Liver (tissue), 9 donors: ENCODE results near the gene ING3. TPM values are rescaled to one million over a fixed set of nuclear protein-coding genes. Genes with fewer than 3 reads are reported as not detected.

Experiments used
- DNase-seq: peaks from one replicate; pipeline ENCODE4 v3.0.0-alpha.2; 2017; ENCODE audit warnings: low spot score
- H3K27ac ChIP-seq, 2 donors: one replicate each; pipeline ENCODE4 v1.7.0; 2013; ENCODE audit warnings: inconsistent platforms in 2 of 2, low read length in 2 of 2, control low read depth in 1 of 2, low read depth in 1 of 2, mild to moderate bottlenecking in 1 of 2
- H3K27me3 ChIP-seq, 4 donors: one replicate each; pipeline versions ENCODE4 v1.6.1 to v1.7.0; 2013; ENCODE audit warnings: low read length in 3 of 4, inconsistent platforms in 1 of 4, mild to moderate bottlenecking in 1 of 4, moderate library complexity in 1 of 4; ENCODE audit not compliant: control insufficient read depth in 4 of 4, insufficient read depth in 4 of 4
- H3K36me3 ChIP-seq, 4 donors: one replicate each; pipeline versions ENCODE4 v1.6.1 to v1.7.0; 2013; ENCODE audit warnings: low read length in 3 of 4, mild to moderate bottlenecking in 3 of 4, low read depth in 1 of 4, moderate library complexity in 1 of 4; ENCODE audit not compliant: control insufficient read depth in 4 of 4, insufficient read depth in 3 of 4
- H3K4me1 ChIP-seq, 4 donors: one replicate each; pipeline versions ENCODE4 v1.6.1 to v1.7.0; 2013; ENCODE audit warnings: low read length in 3 of 4, mild to moderate bottlenecking in 3 of 4, moderate library complexity in 1 of 4; ENCODE audit not compliant: control insufficient read depth in 4 of 4, insufficient read depth in 4 of 4
- H3K4me3 ChIP-seq, 3 donors: one replicate each; pipeline versions ENCODE4 v1.6.1 to v1.7.0; 2013; ENCODE audit warnings: low read length in 3 of 3, control low read depth in 1 of 3, low read depth in 1 of 3, mild to moderate bottlenecking in 1 of 3
- H3K9ac ChIP-seq, 2 donors: one replicate each; pipeline ENCODE4 v1.7.0; 2013; ENCODE audit warnings: low read length in 2 of 2, mild to moderate bottlenecking in 2 of 2, moderate library complexity in 2 of 2, control low read depth in 1 of 2, low read depth in 1 of 2
- H3K9me3 ChIP-seq, 4 donors: one replicate each; pipeline versions ENCODE4 v1.6.1 to v1.7.0; 2013; ENCODE audit warnings: low read length in 3 of 4; ENCODE audit not compliant: control insufficient read depth in 4 of 4
- ATF3 ChIP-seq: IDR thresholded peaks from 2 replicates; pipeline ENCODE4 v1.6.1; 2016; ENCODE audit warnings: antibody characterized with exemption
- CTCF ChIP-seq: fragments of 150-350 bp; IDR thresholded peaks from 2 replicates; pipeline ENCODE4 v1.5.1; 2017; ENCODE audit warnings: improper control_type of control experiment, low read depth, low read length; ENCODE audit not compliant: missing input control
- EGR1 ChIP-seq, 2 donors: IDR thresholded peaks; 2 replicates each; pipeline ENCODE4 v1.6.1; 2016 to 2018; ENCODE audit warnings: antibody characterized with exemption in 2 of 2, low read depth in 2 of 2
- FOXA1 ChIP-seq: IDR thresholded peaks from 2 replicates; pipeline ENCODE4 v1.6.1; 2016; ENCODE audit warnings: antibody characterized with exemption
- FOXA2 ChIP-seq: IDR thresholded peaks from 2 replicates; pipeline ENCODE4 v1.6.1; 2016; ENCODE audit warnings: antibody characterized with exemption
- GABPA ChIP-seq, 2 donors: IDR thresholded peaks in 1 of 2; conservative IDR thresholded peaks in 1 of 2; 2 replicates each; pipeline ENCODE4 v1.6.1; 2016; ENCODE audit warnings: antibody characterized with exemption in 2 of 2, mild to moderate bottlenecking in 1 of 2, moderate library complexity in 1 of 2
- HNF4A ChIP-seq, 2 donors: conservative IDR thresholded peaks; 2 replicates each; pipeline ENCODE4 v1.6.1; 2016; ENCODE audit warnings: antibody characterized with exemption in 2 of 2, mild to moderate bottlenecking in 2 of 2
- HNF4G ChIP-seq: IDR thresholded peaks from 2 replicates; pipeline ENCODE4 v1.6.1; 2016; ENCODE audit warnings: antibody characterized with exemption
- JUND ChIP-seq, 2 donors: IDR thresholded peaks; 2 replicates each; pipeline ENCODE4 v1.6.1; 2016; ENCODE audit warnings: antibody characterized with exemption in 2 of 2
- NR2F2 ChIP-seq: IDR thresholded peaks from 2 replicates; pipeline ENCODE4 v1.6.1; 2016; ENCODE audit warnings: antibody characterized with exemption
- RAD21 ChIP-seq, 2 donors: IDR thresholded peaks; 2 replicates each; pipeline ENCODE4 v1.6.1; 2016; ENCODE audit warnings: antibody characterized with exemption in 2 of 2, mild to moderate bottlenecking in 2 of 2
- RXRA ChIP-seq, 2 donors: IDR thresholded peaks; 2 replicates each; pipeline ENCODE4 v1.6.1; 2017 to 2018; ENCODE audit warnings: antibody characterized with exemption in 2 of 2, mild to moderate bottlenecking in 1 of 2
- SP1 ChIP-seq: IDR thresholded peaks from 2 replicates; pipeline ENCODE4 v1.6.1; 2018; ENCODE audit warnings: antibody characterized with exemption, mild to moderate bottlenecking
- TAF1 ChIP-seq: conservative IDR thresholded peaks from 2 replicates; pipeline ENCODE4 v1.6.1; 2016; ENCODE audit warnings: antibody characterized with exemption, mild to moderate bottlenecking
- WGBS: extraction: QIAGEN DNeasy Blood & Tissue Kit; methylation state at CpG from one replicate; pipeline ENCODE4 v1.1.7; 2013; 5-methylcytosine and 5-hydroxymethylcytosine counted together
- polyA plus RNA-seq, 2 donors: library from polyadenylated mRNA; stranded (reverse) in 1 of 2; unstranded in 1 of 2; fragments of 200-250 nt in 1 of 2; fragments of >200 nt in 1 of 2; fragmentation: Nextera tagmentation in 1 of 2; extraction: Ambion mirVana in 1 of 2; gene quantifications; one replicate each; pipeline versions ENCODE4 v1.2.1 to v1.2.3, GENCODE V29; 2013 to 2015
- total RNA-seq, 2 donors: library from RNA; depleted of rRNA; stranded (reverse); fragments of >200 nt; gene quantifications; one replicate each; pipeline ENCODE4 v1.2.3, GENCODE V29; 2014
- TF ChIP-seq, protein P1 (sequence below): IDR thresholded peaks from 2 replicates; pipeline ENCODE4 v1.6.1; 2016; ENCODE audit warnings: antibody characterized with exemption, mild to moderate bottlenecking
- TF ChIP-seq, protein P2 (sequence below): IDR thresholded peaks from 2 replicates; pipeline ENCODE4 v1.6.1; 2016; ENCODE audit warnings: antibody characterized with exemption
- TF ChIP-seq, protein P3 (sequence below): IDR thresholded peaks from 2 replicates; pipeline ENCODE4 v1.6.1; 2016; ENCODE audit warnings: antibody characterized with exemption
- donor health status: healthy.
- donor health status: healthy.
- donor health status: healthy.
- donor health status: healthy.
- donor health status: healthy.

The ING3 gene
- total and polyA plus RNA-seq, 4 donors: 3.8 to 14.0 (median 10.9) TPM

DNA sequence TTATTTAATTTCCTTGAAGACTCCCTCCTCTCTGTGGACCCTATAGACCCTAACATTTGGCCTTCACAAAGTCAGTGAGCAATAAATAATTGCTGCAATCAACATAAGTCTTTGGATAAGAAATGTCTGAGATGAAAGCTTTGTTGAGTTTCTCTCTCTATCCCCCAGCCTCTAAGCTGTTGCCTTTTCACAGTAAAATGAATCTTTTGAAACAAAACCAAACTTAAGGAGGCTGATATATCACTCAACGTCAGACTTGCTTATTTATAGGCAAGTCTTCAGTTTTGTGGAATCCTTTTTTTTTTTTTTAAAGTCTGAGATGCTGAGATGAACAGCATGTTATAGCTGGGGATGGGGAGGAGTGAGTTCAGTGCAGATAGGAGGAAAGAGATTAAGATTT is 47.9 kb downstream of the ING3 start:
- Histone ChIP-seq H3K4me3 (no peak overlapping the region), H3K36me3 (peaks cover 0 to 6% (median under 1%) of the 10 kb centered on the region in 4 donors), H3K9ac (no peak overlapping the region), H3K9me3 (no peaks in the 10 kb centered on the region), H3K4me1 (peaks cover 0 to 44% (median 26%) of the 10 kb centered on the region in 4 donors), H3K27me3 (no peaks in the 10 kb centered on the region), H3K27ac (no peak overlapping the region)
- WGBS: 69% methylated on average over 1 of the region's 1 CpG
- TF ChIP-seq JUND (IDR thresholded peaks at IDR 0.05): no peak
- TF ChIP-seq RAD21 (IDR thresholded peaks at IDR 0.05): no peak
- no peak for TF ChIP-seq GABPA (IDR thresholded peaks at IDR 0.05 in 1 of 2, conservative IDR thresholded peaks at IDR 0.05 in 1 of 2)
- TF ChIP-seq EGR1 (IDR thresholded peaks at IDR 0.05; ENCODE audit: low read depth in 2 of 2): no peak
- no peak for TF ChIP-seq RXRA (IDR thresholded peaks at IDR 0.05)
- no peak for TF ChIP-seq FOXA1
- TF ChIP-seq, protein P1, sequence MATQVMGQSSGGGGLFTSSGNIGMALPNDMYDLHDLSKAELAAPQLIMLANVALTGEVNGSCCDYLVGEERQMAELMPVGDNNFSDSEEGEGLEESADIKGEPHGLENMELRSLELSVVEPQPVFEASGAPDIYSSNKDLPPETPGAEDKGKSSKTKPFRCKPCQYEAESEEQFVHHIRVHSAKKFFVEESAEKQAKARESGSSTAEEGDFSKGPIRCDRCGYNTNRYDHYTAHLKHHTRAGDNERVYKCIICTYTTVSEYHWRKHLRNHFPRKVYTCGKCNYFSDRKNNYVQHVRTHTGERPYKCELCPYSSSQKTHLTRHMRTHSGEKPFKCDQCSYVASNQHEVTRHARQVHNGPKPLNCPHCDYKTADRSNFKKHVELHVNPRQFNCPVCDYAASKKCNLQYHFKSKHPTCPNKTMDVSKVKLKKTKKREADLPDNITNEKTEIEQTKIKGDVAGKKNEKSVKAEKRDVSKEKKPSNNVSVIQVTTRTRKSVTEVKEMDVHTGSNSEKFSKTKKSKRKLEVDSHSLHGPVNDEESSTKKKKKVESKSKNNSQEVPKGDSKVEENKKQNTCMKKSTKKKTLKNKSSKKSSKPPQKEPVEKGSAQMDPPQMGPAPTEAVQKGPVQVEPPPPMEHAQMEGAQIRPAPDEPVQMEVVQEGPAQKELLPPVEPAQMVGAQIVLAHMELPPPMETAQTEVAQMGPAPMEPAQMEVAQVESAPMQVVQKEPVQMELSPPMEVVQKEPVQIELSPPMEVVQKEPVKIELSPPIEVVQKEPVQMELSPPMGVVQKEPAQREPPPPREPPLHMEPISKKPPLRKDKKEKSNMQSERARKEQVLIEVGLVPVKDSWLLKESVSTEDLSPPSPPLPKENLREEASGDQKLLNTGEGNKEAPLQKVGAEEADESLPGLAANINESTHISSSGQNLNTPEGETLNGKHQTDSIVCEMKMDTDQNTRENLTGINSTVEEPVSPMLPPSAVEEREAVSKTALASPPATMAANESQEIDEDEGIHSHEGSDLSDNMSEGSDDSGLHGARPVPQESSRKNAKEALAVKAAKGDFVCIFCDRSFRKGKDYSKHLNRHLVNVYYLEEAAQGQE: no peak
- no peak for TF ChIP-seq HNF4G
- TF ChIP-seq HNF4A (conservative IDR thresholded peaks at IDR 0.05): no peak
- TF ChIP-seq FOXA2: no peak
- TF ChIP-seq TAF1: no peak
- TF ChIP-seq, protein P2, sequence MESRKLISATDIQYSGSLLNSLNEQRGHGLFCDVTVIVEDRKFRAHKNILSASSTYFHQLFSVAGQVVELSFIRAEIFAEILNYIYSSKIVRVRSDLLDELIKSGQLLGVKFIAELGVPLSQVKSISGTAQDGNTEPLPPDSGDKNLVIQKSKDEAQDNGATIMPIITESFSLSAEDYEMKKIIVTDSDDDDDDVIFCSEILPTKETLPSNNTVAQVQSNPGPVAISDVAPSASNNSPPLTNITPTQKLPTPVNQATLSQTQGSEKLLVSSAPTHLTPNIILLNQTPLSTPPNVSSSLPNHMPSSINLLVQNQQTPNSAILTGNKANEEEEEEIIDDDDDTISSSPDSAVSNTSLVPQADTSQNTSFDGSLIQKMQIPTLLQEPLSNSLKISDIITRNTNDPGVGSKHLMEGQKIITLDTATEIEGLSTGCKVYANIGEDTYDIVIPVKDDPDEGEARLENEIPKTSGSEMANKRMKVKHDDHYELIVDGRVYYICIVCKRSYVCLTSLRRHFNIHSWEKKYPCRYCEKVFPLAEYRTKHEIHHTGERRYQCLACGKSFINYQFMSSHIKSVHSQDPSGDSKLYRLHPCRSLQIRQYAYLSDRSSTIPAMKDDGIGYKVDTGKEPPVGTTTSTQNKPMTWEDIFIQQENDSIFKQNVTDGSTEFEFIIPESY: no peak
- TF ChIP-seq NR2F2: no peak
- TF ChIP-seq ATF3: no peak
- no peak for TF ChIP-seq SP1
- TF ChIP-seq, protein P3, sequence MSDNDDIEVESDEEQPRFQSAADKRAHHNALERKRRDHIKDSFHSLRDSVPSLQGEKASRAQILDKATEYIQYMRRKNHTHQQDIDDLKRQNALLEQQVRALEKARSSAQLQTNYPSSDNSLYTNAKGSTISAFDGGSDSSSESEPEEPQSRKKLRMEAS: no peak
- no peak for TF ChIP-seq CTCF
- no peak for DNase-seq
